GM23248 (cell line): ENCODE data around the gene FAM221B. TPM values are rescaled to one million over a fixed set of nuclear protein-coding genes. Genes with fewer than 3 reads are reported as not detected.

Source experiments
- DNase-seq: peaks from one replicate; pipeline ENCODE4 v3.0.0-alpha.2; 2015
- H2AFZ ChIP-seq: fragments of 200-600 bp; sonication (generic); 2 replicates; pipeline ENCODE4 v1.6.1; 2016; ENCODE audit warnings: antibody characterized with exemption
- H3F3A ChIP-seq: fragments of 200-600 bp; sonication (generic); 2 replicates; pipeline ENCODE4 v1.6.1; 2016; ENCODE audit warnings: mild to moderate bottlenecking, antibody characterized with exemption, mixed run types; ENCODE audit not compliant: insufficient read depth
- H3K27ac ChIP-seq: fragments of 200-600 bp; sonication (generic); 2 replicates; pipeline ENCODE4 v1.5.1; 2016; ENCODE audit warnings: mild to moderate bottlenecking
- H3K27me3 ChIP-seq: fragments of 200-600 bp; sonication (generic); replicated peaks from 2 replicates; pipeline ENCODE4 v1.6.1; 2016; ENCODE audit warnings: mild to moderate bottlenecking; ENCODE audit not compliant: insufficient read depth
- H3K36me3 ChIP-seq: fragments of 200-600 bp; sonication (generic); 2 replicates; pipeline ENCODE4 v1.6.1; 2016; ENCODE audit warnings: low read depth, mild to moderate bottlenecking
- H3K4me1 ChIP-seq: fragments of 200-600 bp; sonication (generic); 2 replicates; pipeline ENCODE4 v1.6.1; 2016; ENCODE audit warnings: mild to moderate bottlenecking; ENCODE audit not compliant: insufficient read depth
- H3K4me2 ChIP-seq: fragments of 200-600 bp; sonication (generic); one replicate; pipeline ENCODE4 v1.6.1; 2016; ENCODE audit warnings: mild to moderate bottlenecking; ENCODE audit not compliant: unreplicated experiment
- H3K4me3 ChIP-seq: fragments of 200-600 bp; sonication (generic); 2 replicates; pipeline ENCODE4 v1.5.1; 2016; ENCODE audit warnings: mild to moderate bottlenecking
- H3K79me2 ChIP-seq: fragments of 200-600 bp; sonication (generic); 2 replicates; pipeline ENCODE4 v1.6.1; 2016; ENCODE audit warnings: mild to moderate bottlenecking; ENCODE audit not compliant: insufficient read depth
- H3K9ac ChIP-seq: fragments of 200-600 bp; sonication (generic); 2 replicates; pipeline ENCODE4 v1.6.1; 2016; ENCODE audit warnings: mild to moderate bottlenecking
- H3K9me2 ChIP-seq: fragments of 200-600 bp; sonication (generic); 2 replicates; pipeline ENCODE4 v1.6.1; 2016; ENCODE audit warnings: mixed run types, mild to moderate bottlenecking, moderate library complexity; ENCODE audit not compliant: insufficient read depth
- H3K9me3 ChIP-seq: fragments of 200-600 bp; sonication (generic); one replicate; pipeline ENCODE4 v1.6.1; 2017; ENCODE audit warnings: low read depth
- H4K20me1 ChIP-seq: fragments of 200-600 bp; sonication (generic); 2 replicates; pipeline ENCODE4 v1.6.0; 2016; ENCODE audit not compliant: insufficient read depth
- EZH2 ChIP-seq: fragments of 200-600 bp; sonication (generic); IDR thresholded peaks from 2 replicates; pipeline ENCODE4 v1.6.1; 2018; ENCODE audit warnings: antibody characterized with exemption, mild to moderate bottlenecking; ENCODE audit not compliant: insufficient read depth, poor library complexity, severe bottlenecking
- EZH2phosphoT487 ChIP-seq: fragments of 200-600 bp; sonication (generic); IDR thresholded peaks from 2 replicates; pipeline ENCODE4 v1.6.1; 2018; ENCODE audit warnings: antibody characterized with exemption, moderate library complexity, mild to moderate bottlenecking, low read depth; ENCODE audit not compliant: insufficient read depth
- WGBS, 2 experiments: methylation state at CpG; one replicate each; pipeline ENCODE4 v1.1.6; 2015 to 2017; ENCODE audit warnings: low lambda C conversion rate in 2 of 2, low coverage in 1 of 2; ENCODE audit errors: missing lambda C conversion rate in 2 of 2; 5-methylcytosine and 5-hydroxymethylcytosine counted together
- in situ Hi-C: fragments of 300-500 bp; cut with MboI; formaldehyde crosslinking; loops from 2 replicates; pipeline ENCODE4 v1.15.0; 2020
- polyA plus RNA-seq: library from polyadenylated mRNA; unstranded; fragments of >200 nt; fragmentation: Nextera tagmentation; extraction: Ambion mirVana; gene quantifications from 2 replicates; pipeline ENCODE4 v1.2.1, GENCODE V29; 2016
- total RNA-seq: library from RNA; depleted of rRNA; stranded (reverse); fragments of >200 nt; shearing (Covaris generic); gene quantifications from 2 replicates; pipeline ENCODE4 v1.2.3, GENCODE V29; 2014

The FAM221B gene
- total and polyA plus RNA-seq, 2 experiments from 2014 or later, result not detected

DNA sequence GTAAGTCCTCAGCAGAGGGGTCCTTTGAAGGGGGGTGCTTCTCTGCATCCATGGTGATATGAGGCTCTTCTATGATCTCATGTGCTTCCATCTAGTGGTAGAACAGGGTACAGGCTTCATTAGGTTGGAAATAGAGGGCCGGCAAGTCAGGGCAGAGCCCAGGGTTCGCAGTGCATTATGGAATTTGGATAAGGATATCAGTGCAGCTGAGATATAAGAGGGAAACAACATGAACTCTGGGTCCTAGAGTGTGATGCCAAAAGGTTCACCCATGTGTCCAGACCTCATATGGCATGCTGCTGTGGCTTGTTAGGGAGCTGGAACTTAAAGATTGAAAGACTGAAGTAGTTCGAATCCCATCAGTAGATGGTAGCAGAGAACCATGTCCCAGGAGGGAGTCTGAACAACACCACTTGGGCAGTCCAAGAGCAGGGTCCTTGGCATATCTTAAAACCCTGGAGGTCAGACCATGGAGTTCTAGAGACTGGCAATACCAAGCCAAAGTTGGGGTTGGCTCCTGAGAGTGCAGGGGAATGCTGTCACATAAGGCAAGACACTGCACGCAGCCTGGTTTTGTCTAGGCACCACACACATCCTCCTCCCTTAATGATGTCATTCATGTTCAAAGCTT lies 2.3 kb downstream of the FAM221B start:
- Histone ChIP-seq H3K36me3 (no peaks in the 10 kb centered on the region), H3K79me2 (peaks cover 10% of the 10 kb centered on the region; the same call in 1 of the 2 replicates), H3K27me3 (no peaks in the 10 kb centered on the region), H3K9me3 (no peaks in the 10 kb centered on the region), H2AFZ (peak overlapping the region; percentile 81), H3K4me1 (peaks cover 27% of the 10 kb centered on the region), H3K9ac (no peak overlapping the region), H3K4me2 (peak overlapping the region; percentile 56), H3K4me3 (no peak overlapping the region; the same call in 1 of the 2 replicates), H3K9me2 (no peaks in the 10 kb centered on the region), H3K27ac (peak overlapping the region; percentile 8; the same call in 1 of the 2 replicates), H3F3A (peaks cover 12% of the 10 kb centered on the region), H4K20me1 (no peaks in the 10 kb centered on the region)
- in situ Hi-C loops, result no loop called here
- WGBS, 2 experiments, result 2 to 6% methylated on average over 4 of the region's 4 CpGs
- no peak for TF ChIP-seq EZH2
- no peak for TF ChIP-seq EZH2phosphoT487
- peak; percentile 77 for DNase-seq

DNA sequence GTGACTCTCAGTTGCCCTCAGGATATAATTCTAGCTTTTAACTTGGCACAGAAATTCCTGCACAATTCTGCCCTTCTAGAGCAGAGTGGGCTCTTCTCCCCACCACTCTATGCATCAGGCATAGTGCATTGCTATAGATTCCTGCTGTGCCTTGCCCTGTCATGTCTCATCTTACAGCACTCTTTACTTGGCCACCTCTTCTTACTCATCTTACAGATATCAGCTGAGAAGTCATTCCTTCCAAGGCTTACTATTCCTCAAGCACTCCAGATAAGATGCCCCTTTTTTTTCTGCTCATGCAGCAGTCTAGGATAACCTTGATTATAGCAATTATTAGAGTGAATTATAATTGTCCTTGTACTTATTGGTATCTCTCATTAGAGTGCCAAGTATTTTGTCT lies 5.6 kb downstream of the FAM221B start:
- in situ Hi-C loops, result no loop called here
- Histone ChIP-seq H3K9me3 (no peaks in the 10 kb centered on the region), H3K4me3 (no peak overlapping the region)

DNA sequence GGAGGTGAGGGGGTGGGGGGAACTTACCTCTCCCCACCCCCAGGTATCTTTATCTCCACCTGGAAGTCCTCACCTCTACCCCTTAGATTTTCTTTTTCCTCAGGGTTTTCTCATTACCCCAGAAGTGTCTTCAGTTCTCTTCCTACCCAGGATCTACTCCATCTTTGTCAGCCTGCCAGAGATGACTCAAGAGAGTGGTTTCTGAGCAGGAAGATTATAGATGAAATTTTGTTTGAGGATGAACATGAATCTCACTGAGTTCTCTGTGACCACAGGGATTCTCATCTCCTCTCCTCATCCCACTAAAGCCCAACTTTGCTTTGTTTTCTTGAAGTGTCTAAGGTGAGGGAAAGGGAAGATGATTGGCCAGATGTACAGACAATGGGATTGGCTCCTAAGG lies 8.5 kb downstream of the FAM221B start:
- H3K27me3 ChIP-seq, result no peaks in the 10 kb centered on the region

More for the DNA sequence above, 5.6 kb downstream of the FAM221B start:
- Histone ChIP-seq H3K4me2 (no peak overlapping the region), H2AFZ (no peak overlapping the region), H3K27ac (no peak overlapping the region), H3K9me2 (no peaks in the 10 kb centered on the region), H3K36me3 (no peaks in the 10 kb centered on the region), H3K9ac (no peak overlapping the region), H3F3A (peaks cover 21% of the 10 kb centered on the region), H3K4me1 (peaks cover 26% of the 10 kb centered on the region), H4K20me1 (no peaks in the 10 kb centered on the region), H3K27me3 (no peaks in the 10 kb centered on the region), H3K79me2 (no peaks in the 10 kb centered on the region)
- DNase-seq, result peak; percentile 9
- no peak for TF ChIP-seq EZH2phosphoT487
- no peak for TF ChIP-seq EZH2

DNA sequence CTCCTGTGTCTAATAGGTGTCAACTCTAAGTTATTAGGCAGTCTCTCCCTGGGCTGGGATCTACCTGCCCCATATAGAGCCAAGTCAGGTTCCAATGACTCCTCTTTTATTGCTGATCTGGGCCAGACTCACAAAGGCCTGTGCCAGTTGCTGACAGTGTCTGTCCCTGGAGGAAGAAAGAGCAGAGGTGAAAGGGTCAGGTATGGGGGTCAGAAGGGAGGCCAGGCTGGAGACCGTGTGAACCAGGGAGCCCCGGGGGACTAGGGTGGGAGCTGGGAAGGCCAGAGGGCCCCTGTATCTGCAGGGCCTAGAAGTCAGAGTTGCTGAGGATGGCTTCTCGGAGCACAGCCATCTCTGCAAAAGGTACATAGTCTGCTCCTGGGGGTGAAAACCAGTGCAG lies 10.2 kb downstream of the FAM221B start:
- H3K79me2 ChIP-seq, result no peaks in the 10 kb centered on the region
- TF ChIP-seq EZH2, result no peak
- TF ChIP-seq EZH2phosphoT487, result no peak
- 68 to 75% methylated on average over 3 of the region's 3 CpGs for WGBS, 2 experiments
- H3K4me1 ChIP-seq, result peaks cover 17% of the 10 kb centered on the region
- H3K4me3 ChIP-seq, result no peak overlapping the region
- no peak overlapping the region for H3K4me2 ChIP-seq
- no peaks in the 10 kb centered on the region for H3K9me3 ChIP-seq
- peaks cover 23% of the 10 kb centered on the region for H3F3A ChIP-seq
- H2AFZ ChIP-seq, result no peak overlapping the region
- H3K9me2 ChIP-seq, result no peaks in the 10 kb centered on the region
- no peak for DNase-seq
- no peaks in the 10 kb centered on the region for H3K27me3 ChIP-seq
- no peak overlapping the region for H3K27ac ChIP-seq
- H3K9ac ChIP-seq, result no peak overlapping the region
- in situ Hi-C loops, result no loop called here
- H3K36me3 ChIP-seq, result no peaks in the 10 kb centered on the region
- no peaks in the 10 kb centered on the region for H4K20me1 ChIP-seq

More for the DNA sequence above, 8.5 kb downstream of the FAM221B start:
- DNase-seq, result peak; percentile 93
- Histone ChIP-seq H3K36me3 (no peaks in the 10 kb centered on the region), H3K79me2 (no peaks in the 10 kb centered on the region), H3K9me3 (no peaks in the 10 kb centered on the region), H3K4me3 (no peak overlapping the region), H3K4me1 (peaks cover 12% of the 10 kb centered on the region), H3K9me2 (no peaks in the 10 kb centered on the region), H3K9ac (no peak overlapping the region), H4K20me1 (no peaks in the 10 kb centered on the region), H3K4me2 (no peak overlapping the region), H2AFZ (no peak overlapping the region; the same call in 1 of the 2 replicates), H3K27ac (no peak overlapping the region), H3F3A (peaks cover 13% of the 10 kb centered on the region)
- no peak for TF ChIP-seq EZH2phosphoT487
- no peak for TF ChIP-seq EZH2
- in situ Hi-C loops, result no loop called here

DNA sequence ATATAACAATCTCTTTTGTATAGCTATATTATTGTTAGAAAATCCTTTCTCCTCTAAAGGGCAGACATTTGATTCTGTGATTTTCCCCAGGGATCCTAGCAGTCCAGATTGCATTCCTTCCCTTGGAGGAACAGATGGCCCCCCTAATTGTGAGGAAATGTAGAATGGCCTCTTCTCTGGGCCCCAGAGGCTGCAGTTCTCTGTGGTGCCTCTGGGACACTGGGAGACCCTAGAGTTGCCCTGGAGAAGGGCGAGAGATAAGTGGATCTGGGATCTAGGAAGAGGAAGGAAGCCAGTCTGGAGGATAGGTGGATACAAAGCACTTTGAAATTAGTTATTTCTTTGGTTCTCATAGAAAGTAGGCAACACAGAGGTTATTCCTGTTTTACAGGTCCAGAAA lies 11.8 kb downstream of the FAM221B start:
- WGBS, 2 experiments, result 30 to 40% methylated on average over 1 of the region's 1 CpG
- H3K27me3 ChIP-seq, result no peaks in the 10 kb centered on the region
- H3K27ac ChIP-seq, result no peak overlapping the region
- H3K36me3 ChIP-seq, result no peaks in the 10 kb centered on the region
- no peak overlapping the region for H2AFZ ChIP-seq
- no peaks in the 10 kb centered on the region for H3K79me2 ChIP-seq
- no peak overlapping the region for H3K4me2 ChIP-seq
- H4K20me1 ChIP-seq, result no peaks in the 10 kb centered on the region
- H3K9me2 ChIP-seq, result no peaks in the 10 kb centered on the region
- TF ChIP-seq EZH2phosphoT487 (no peak), EZH2 (no peak)
- peaks cover 17% of the 10 kb centered on the region for H3K4me1 ChIP-seq
- no peak for DNase-seq
- peaks cover 23% of the 10 kb centered on the region for H3F3A ChIP-seq
- no peaks in the 10 kb centered on the region for H3K9me3 ChIP-seq
- in situ Hi-C loops, result no loop called here
- H3K9ac ChIP-seq, result no peak overlapping the region
- no peak overlapping the region for H3K4me3 ChIP-seq
